HG03103 (cell line): Measurements from ENCODE around the gene COL8A1.
"Not testable (repeated sequence)": the region's sequence is repeated elsewhere in the genome, so short reads cannot be mapped to it uniquely, and the experiment has no call there.

Experiments
- ATAC-seq: cut with Tn5 transposase; IDR thresholded peaks from one replicate; pipeline ENCODE4 v1.9.1; 2021; ENCODE audit warnings: low read depth; ENCODE audit not compliant: unreplicated experiment

The COL8A1 gene

DNA sequence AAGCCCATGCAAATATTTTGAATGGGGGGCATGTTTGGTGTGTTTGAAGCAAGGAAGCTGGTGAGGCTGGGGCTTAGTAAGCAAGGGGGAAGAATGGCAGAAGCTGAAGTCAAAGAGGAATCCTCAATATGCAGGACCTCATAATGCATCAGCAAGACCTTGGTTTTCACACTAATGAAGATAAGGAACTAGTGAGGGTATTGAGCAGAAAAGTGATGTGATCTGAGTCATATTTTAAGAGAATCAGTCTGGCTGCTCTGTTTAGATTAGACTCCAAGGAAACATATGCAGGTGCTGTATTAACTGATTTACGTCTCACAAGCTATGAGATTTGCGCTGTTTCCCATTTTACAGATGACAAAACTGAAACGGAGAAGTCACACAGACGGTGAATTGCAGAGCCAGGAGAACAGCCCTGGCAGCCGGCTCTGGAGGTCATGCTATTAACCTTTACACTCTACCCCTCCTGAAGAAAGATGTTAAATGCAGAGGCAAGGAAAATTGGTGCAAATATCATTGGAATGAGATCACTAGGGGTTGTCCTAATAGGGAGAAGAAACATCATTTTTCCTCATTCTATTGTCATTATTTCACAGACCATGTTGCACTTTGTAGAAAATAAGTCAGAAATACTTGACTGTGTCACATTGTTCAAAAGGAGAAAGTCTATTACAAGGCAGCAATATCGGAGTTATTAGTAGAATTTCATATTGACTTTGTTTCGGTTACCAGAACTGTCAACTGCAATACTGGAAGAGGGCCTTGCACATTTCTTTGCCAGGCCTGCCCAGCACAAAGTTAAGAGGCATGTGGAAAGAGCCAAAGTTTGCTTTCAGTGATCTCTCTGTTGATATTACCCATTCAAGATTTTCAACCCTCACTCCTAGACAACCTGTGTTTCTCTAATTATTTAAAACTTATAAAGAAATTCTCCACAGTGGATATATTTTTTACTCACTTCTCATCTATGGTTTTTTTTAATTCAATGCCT lies 64.9 kb downstream of the COL8A1 start:
- ATAC-seq, result no peak

DNA sequence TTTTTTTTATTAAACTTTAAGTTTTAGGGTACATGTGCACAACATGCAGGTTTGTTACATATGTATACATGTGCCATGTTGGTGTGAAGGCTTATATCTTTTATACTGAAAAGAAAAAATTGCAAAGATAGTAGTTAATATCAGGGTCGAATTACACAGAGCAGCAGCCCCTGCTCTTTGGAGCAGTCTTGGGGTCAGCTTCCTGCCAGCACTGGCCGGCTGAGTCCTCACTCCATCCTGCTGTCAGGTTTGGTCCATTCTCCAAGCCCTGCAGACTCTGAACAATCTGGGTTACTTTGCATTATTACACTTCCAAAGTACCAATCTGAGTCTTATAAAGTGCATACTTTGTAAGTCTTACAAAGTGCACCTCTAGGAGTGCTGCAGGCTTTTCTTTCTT lies 66.0 kb downstream of the COL8A1 start:
- ATAC-seq, result no peak

DNA sequence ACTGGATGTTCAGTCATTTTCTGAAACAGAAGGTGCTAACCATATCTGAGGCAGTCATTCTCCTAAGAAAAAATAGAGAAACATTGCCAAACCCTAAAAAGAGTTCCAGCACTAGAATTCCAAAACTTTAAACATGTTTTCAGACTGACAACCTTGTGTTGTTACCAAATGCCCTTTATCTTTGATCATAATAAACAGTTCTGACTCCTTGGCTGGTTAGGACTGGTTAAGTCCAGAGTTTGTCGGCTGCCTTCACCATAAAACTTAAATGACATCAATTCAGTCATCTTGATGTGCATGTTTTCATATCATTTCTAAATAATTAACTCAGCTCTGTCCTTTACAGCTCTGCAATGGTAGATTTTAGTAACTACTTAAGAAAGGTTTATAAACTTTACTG lies 68.0 kb downstream of the COL8A1 start:
- no peak for ATAC-seq

DNA sequence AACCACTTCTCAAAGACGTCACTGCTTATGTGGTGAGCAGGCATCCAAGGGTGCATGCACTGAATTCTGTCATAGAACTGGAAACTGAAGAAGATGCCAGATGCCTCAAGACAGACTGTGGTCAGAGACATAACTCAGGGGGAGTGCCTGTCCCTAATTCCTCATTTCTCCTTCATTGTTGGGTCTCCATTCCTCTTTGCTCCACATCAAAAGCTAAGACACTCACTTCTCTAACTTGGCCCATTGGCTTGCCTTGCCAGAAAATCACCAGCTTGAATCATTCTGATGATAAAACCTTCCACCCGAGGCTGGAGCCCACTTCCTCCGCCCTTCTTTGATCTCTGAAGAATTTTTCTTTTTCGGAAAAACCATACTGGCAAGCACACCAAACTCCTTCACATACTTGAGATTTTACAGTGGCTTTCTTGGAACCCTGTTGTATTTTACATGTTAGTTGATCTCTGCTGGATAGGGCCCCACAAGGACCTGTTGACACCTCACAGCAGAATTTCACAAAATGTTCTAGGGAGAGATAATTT lies 69.9 kb downstream of the COL8A1 start:
- no peak for ATAC-seq

DNA sequence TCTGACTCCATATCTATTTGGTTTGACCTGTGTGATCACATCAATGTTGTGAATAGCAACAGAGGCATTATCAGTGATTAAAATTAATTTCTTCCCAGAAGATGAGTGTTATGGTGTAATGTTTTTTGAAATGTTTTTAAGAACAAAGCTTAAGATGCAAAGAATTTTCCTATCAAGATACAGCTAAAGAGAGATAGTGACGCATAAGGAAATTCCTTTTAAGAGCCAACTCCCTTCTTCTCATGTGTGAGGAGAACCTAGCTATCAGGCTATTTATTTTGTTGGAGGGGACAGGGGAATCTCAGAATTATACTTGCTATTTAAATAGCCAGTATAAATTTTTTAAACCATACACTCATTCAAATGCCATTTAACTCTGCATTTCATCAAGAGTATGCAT lies 71.3 kb downstream of the COL8A1 start:
- no peak for ATAC-seq

DNA sequence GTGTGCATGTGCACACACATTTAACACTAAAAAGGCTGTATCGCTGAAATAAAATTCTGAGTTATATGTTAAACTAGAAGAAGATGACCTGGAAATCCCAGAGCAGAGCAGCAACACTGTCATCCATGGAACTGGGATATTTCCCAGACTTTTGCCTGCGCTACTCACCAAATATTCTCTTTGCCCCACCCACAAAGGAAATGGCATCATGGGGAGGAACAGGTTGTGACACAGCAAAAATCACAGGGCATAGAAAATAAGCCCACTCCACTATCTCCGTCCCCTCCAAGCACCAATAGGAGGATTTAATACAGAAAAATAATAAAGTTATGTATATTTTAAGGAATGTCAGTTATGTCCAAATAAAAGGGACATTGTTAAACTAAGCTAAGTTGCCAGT lies 71.7 kb downstream of the COL8A1 start:
- ATAC-seq, result no peak

DNA sequence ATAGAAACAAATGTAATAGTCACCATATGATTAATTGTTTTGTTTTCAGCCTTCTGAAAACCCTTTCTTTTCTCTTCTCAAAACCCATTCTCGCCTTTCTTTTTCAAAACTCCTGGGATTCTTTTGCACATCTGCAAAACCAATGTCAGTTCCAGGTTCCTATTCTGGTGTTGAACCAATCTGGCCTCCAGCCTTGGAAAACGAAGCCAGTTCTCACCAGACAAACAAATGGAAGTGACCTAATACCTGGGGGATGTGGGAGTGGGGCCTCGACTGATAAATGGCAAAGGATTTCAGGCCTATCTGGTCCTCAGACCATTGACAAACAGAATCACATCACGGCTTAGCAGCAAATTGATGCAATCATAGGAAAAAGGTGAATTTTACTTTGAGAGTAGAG lies 73.0 kb downstream of the COL8A1 start:
- no peak for ATAC-seq

DNA sequence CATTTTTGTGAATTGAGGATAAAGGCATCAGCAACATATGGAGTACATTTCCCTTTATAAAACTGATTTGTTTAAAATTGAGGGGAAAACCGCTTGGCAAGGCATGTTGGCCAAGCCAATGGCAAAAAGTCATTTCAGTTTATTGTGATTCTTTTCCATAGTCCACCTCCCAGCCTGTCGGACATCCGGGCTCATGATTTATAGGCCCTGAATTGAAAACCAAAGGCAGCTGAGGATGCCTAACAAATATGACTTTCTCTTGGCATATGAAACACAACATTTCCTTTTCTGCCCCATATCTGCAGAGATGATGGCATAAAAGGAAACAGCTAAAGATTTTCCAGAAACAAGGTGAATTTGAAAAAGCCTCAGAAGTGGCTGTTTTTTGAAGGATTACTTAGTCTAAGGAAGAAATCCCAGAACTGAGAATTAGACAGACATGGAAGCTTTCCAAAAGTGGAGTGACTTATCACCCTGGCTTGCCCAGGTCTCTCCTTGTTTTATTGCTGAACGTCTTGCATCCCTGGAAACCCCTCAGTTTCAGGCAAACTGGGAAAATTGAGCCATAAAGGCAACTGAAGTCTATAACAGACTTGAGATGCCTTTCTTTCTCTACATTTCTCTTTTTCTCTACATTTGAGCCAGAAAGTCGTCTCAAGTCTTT lies 74.0 kb downstream of the COL8A1 start:
- ATAC-seq, result no peak

DNA sequence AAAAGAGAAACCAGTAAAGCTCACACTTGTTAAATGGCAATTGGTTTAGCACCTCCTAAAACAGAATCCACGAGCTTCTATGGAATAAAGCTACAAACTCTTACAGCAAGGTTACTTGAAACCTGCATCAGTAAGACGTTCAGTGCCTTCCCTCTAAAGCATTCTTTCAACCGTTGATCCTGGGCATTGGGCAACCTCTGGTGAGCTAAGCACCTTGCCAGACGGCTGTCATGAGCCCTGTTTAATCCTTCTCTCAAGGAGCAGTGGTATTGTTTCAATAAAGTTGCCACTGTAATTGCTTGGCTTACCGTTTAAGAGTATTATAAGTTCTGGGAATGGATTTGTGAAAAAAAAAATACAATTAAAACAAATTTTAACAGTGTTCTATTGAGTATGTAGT lies 75.0 kb downstream of the COL8A1 start:
- ATAC-seq, result no peak

DNA sequence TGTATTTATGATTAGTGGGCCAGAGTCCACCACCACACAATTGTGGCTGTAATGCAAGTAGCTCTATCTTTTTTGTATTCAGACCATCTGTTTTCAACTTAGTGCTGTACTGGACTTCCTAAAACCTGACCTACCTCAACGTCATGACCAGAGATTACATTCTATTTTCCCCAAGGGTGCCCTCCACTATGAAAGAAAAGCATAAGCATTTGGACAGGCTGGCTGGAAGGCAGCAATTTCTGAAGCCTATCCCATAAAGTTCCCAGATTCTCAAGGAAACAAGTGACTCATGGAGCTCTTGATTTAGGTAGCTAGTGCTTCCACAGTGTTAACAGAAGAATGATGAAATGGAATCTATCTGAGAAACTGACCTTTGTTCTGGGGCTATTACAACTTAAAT lies 75.8 kb downstream of the COL8A1 start:
- ATAC-seq, result no peak

DNA sequence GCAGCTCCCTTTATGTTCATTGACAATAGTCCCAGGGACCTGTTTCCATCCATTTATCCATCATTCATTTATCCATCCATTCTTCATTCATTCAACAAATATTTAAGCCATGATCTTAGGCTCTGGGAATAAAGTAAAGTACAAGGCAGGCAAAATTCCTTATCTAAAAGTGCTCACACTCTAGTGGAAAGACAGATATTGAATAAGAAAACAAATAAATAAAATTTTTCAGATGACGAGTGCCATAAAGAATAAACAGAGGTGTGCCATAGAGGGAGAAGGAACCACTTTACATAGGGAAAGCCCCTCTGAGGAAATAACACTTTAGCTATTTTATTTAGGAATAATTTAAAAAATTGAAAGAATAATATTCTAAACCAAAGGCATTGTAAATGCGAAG lies 76.2 kb downstream of the COL8A1 start:
- no peak for ATAC-seq

DNA sequence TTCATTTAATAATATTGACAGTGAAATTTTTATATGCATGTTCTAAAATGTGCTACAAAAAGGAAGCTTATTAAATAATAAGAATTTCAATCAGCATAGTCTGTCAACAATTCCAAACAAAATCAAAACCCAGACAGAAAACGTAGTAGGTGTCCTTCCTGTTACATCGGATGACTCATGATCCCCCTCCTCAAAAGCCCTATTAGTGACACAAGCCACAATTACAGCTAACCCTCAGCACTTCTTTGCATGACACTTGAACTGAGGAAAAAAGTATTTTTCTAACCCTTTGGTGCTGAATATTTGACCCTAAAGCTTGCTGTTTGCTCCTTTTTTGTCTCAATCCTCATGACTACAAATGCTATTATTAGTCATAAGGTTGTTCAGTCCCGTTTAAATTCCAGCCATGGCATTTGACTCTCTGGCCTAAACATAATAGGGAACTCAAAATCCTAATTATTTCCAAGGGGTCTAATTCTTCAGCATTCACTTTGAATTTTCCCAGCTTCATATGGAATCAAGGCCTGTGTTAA lies 78.1 kb downstream of the COL8A1 start:
- ATAC-seq, result no peak

DNA sequence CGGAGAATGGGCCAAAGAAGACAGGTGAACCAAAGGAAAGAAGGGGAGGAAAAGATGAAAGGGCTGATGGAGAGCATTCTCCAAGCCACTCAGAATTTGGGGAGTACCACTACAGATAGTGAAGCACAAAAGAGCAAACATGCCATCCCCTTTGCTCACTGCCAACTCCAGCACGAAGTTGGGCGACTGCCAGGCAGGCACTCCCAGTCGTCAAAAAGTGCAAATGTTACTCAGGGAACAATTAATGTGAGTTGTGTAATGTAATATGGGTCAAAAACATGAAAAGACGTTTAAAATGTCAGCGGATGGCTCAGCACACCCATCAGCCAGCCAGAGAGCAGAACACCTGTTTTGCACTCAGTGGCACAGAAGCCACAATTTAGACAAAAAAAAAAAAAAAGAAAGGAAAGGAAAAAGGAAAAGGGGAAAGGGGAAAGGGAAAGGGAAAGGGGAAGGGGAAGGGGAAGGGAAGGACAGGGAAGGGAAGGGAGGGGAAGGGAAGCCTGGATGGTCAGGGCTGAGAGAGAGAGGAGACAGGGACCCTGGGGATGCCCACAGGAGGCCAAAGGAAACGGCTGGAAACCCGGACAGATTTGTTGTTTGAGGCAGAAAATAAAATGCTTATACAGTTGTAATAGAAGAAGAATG lies 82.7 kb downstream of the COL8A1 start:
- no peak for ATAC-seq

DNA sequence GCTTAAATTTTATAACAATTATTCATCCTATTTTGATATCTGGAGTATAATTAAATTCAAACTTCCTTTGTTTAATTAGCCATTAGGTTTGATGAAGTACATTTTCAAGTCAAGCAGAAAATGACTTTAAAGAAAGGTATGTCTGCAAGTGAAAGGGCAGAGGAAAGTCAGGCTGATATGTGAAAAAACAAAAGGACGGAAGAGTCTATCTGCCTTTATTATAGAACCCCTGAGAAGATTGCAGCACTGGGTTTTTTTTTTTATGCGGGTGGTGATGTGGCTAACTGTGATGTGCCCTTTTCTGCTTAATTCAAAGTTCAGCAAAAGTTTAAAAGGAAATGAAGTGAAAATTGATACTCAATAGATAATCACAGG lies 83.2 kb downstream of the COL8A1 start:
- no peak for ATAC-seq

DNA sequence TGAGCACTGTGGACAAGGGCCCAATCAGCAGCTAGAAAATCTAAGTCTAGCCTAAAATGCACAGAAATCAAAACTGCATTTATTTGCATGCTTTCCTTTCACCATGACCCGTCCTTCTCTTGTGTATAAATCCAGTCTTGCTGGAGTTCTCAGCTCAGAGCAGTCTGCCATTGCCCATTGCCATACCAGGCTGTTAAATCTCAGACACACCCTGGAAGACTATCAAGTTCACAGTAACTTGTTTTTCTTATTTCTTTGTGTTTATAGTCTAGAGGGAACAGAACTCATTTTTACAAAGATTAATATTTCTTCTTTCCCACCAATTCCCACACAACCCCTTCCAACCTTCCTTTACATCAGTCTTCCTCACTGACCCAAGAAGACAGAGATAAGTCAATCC lies 85.9 kb downstream of the COL8A1 start:
- ATAC-seq, result no peak

DNA sequence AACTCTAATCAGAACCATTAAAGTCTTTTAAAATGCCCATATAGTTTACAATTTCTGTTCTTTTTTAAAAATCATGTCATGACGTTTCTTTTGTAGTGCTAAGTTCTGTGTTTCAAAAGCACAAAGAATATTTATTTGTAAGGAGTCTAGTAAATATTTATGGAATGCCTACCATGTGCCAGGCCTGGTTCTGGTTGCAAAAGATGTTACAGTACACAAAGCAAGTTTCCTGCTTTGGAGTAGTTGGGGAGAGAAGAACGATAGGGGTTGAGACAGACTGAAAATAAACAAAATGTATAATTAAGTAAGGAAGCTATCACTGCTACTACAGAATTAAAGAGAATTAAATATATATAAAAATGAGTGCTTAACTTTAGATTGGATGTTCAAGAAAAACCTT lies 92.5 kb downstream of the COL8A1 start:
- no peak for ATAC-seq

DNA sequence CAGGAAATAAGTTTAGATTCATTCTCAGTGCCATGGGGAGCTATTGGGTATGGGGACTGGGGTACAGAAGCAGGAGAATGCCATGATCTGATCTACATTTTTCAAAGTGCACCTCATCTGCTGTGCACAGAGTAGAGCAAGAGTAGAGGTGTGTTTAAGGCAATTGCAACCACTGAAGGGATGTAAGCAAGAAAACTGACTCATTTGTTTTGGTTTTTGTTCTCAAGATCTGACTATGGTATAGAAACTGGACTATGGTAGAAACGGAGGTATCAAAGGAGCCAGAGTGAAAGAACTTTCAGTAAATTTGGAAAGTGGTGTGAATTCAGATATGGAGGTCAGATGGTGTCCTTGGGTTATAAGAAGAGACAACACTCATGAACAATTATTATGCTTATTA lies 93.1 kb downstream of the COL8A1 start:
- ATAC-seq, result no peak

DNA sequence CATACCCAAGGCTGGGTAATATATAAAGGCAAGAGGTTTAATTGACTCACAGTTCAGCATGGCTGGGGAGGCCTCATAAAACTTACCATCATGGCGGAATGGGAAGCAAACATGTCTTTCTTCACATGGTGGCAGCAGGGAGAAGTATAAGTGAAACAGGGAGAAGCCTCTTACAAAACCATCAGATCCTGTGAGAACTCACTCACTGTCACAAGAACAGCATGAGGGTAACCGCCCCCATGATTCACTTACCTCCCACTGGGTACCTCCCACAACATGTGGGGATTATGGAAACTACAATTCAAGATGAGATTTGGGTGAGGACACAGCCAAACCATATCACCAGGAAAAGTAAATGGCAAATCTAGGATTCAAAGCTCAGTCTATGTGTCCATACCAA lies 102.0 kb downstream of the COL8A1 start:
- not testable (repeated sequence) for ATAC-seq

DNA sequence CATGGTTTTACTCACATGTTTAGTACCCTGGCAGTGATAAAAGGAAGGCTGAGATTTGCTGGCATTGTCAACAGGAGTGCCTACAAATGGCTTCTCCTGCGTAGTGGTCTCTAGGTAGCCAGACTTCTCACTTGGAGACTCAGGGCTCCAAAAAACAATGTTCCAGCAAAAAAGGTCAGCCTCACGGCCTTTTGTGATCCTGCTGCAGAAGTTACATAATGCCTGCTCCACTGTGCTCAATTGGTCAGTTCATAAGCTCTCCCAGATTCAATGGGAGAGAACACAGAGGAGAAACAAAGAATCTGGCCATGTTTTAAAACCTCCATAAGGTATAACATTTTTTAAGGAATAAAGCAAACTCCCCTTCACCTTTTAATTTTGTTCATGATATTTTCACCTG lies 103.2 kb downstream of the COL8A1 start:
- ATAC-seq, result no peak

DNA sequence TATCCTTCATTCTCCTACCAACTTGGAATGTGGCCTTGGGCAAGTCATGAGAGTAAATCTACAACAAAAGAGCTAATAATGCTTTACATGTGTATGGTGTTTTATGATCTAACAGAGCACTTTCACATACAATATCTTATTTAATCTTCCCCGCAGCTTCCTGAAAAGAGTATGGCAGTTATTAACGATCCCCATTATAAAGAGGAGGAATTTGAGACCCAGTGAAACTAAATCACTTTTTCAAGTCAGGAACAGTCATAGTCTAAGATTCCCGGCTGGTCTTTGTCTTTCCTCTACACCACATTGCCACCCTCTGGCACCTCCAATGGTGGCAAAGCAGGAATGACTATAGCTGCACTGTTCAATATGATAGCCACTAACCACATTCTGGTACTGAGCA lies 109.5 kb downstream of the COL8A1 start:
- ATAC-seq, result no peak

DNA sequence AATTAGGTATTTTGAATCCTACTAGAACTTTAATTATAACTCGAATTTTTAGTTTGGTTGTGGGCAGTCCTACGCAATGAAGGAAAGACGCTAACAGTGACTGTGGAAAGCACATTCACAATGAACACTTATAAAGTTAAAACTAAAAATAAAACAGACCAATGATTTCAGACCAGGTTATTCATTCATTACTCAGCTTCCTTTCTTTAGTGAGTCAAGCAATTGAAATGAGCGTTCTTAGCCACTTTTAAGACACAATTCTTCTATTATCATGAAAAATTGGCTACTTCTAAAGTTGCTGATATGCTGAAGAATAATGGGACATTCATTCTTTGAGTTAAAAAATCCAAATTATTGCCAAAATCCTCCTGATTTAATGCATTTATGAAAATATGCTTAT lies 113.3 kb downstream of the COL8A1 start:
- no peak for ATAC-seq
